Aorta (tissue), 5 donors: Measurements from ENCODE around the gene RETREG1. TPM values are rescaled to one million over a fixed set of nuclear protein-coding genes. Genes with fewer than 3 reads are reported as not detected.

Experiments
- ATAC-seq: fragments of 200-7000 bp; cut with Tn5 transposase; one replicate; pipeline ENCODE4 v1.9.1; 2022; ENCODE audit warnings: moderate library complexity; ENCODE audit not compliant: low FRiP score
- DNase-seq, 2 donors: peaks; one replicate each; pipeline ENCODE4 v3.0.0-alpha.2; 2020
- H3K27ac ChIP-seq, 2 donors: one replicate each; pipeline ENCODE4 v1.5.1; 2013; ENCODE audit warnings: low read length in 2 of 2, mild to moderate bottlenecking in 2 of 2, moderate library complexity in 2 of 2, control low read depth in 1 of 2, inconsistent platforms in 1 of 2, low read depth in 1 of 2
- H3K27me3 ChIP-seq, 2 donors: one replicate each; pipeline ENCODE4 v1.6.1; 2013; ENCODE audit warnings: control low read depth in 1 of 2, low read length in 1 of 2, mild to moderate bottlenecking in 1 of 2, moderate library complexity in 1 of 2; ENCODE audit not compliant: insufficient read depth in 2 of 2, control insufficient read depth in 1 of 2
- H3K36me3 ChIP-seq, 2 donors: one replicate each; pipeline ENCODE4 v1.6.1; 2013; ENCODE audit warnings: control low read depth in 1 of 2, low read length in 1 of 2, mild to moderate bottlenecking in 1 of 2; ENCODE audit not compliant: insufficient read depth in 2 of 2, control insufficient read depth in 1 of 2
- H3K4me1 ChIP-seq, 2 donors: one replicate each; pipeline ENCODE4 v1.6.1; 2013; ENCODE audit warnings: low read length in 2 of 2, control low read depth in 1 of 2, mild to moderate bottlenecking in 1 of 2, moderate library complexity in 1 of 2; ENCODE audit not compliant: insufficient read depth in 2 of 2, control insufficient read depth in 1 of 2
- H3K4me3 ChIP-seq, 2 donors: one replicate each; pipeline ENCODE4 v1.5.1; 2013; ENCODE audit warnings: low read length in 2 of 2, control low read depth in 1 of 2, mild to moderate bottlenecking in 1 of 2
- H3K9me3 ChIP-seq: one replicate; pipeline ENCODE4 v1.6.1; 2013; ENCODE audit warnings: mild to moderate bottlenecking, low read length; ENCODE audit not compliant: control insufficient read depth
- WGBS, 2 donors: extraction: QIAGEN DNeasy Blood & Tissue Kit; methylation state at CpG; one replicate each; pipeline ENCODE4 v1.1.7; 2013; 5-methylcytosine and 5-hydroxymethylcytosine counted together
- intact Hi-C, 2 donors: fragments of 100-400 bp; cut with DNase I; formaldehyde crosslinking; loops; one replicate each; pipeline versions ENCODE4 v1.14.2 to v1.15.0; 2022
- polyA plus RNA-seq, 2 donors: library from polyadenylated mRNA; stranded (reverse); fragments of 200-250 nt; gene quantifications; one replicate each; pipeline ENCODE4 v1.2.3, GENCODE V29; 2013
- total RNA-seq, 2 donors: library from RNA; stranded (reverse); fragmentation: NEBNext Ultra II Directional; extraction: Animal tissue kit (Norgen Biotek cat#: 25700); gene quantifications; one replicate each; pipeline ENCODE4 v1.2.1, GENCODE V29; 2021
- donor health status: healthy with polysubstance abuse.
- donor health status: Bipolar disorder and iron deficiency.
- donor health status: DM: no; HTN: no; CAD: no.
- donor health status: DM: no; HTN: no; CAD: no.
- donor health status: DM: yes; HTN: yes; CAD: no.

RETREG1 gene
- total and polyA plus RNA-seq, 4 donors = 0.56 to 9.7 (median 4.1) TPM

GRCh38 chr5:16538006-16538405, 78.8 kb downstream of the RETREG1 start:
- intact Hi-C loops = no loop called here
- no peaks in the 10 kb centered on the region for H3K4me1 ChIP-seq
- H3K36me3 ChIP-seq = no peaks in the 10 kb centered on the region
- H3K4me3 ChIP-seq = no peak overlapping the region
- ATAC-seq (no peak), DNase-seq (no peak)
- no peaks in the 10 kb centered on the region for H3K27me3 ChIP-seq
- H3K9me3 ChIP-seq = no peaks in the 10 kb centered on the region
- 84 to 92% methylated on average over 8 of the region's 8 CpGs for WGBS, 2 donors
- H3K27ac ChIP-seq = no peak overlapping the region

- Histone ChIP-seq H3K27ac (no peak overlapping the region), H3K4me1 (no peaks in the 10 kb centered on the region)
Measured at GRCh38 chr5:16536818-16537217, 80.0 kb downstream of the RETREG1 start.

DNA sequence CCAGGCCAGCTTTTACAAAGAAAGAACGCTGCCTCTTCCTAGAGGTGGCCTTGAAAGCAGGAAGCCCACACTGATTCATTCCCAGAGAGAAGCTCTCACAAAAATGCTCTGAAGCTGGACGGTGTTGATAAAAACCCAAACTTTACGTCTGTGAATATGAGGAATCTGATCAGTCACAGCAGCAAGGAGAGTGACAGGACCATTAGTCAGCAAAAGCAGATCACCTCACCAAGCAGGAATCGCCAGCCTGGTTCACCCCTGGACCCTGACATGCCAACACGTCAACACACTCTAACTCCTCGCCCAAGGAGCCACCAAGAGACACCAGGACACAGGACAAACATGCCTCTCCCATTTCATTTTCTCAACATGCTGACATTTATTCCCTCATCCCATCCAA, 80.6 kb downstream of the RETREG1 start:
- DNase-seq = no peak
- 67 to 75% methylated on average over 6 of the region's 6 CpGs for WGBS, 2 donors
- no peaks in the 10 kb centered on the region for H3K9me3 ChIP-seq
- H3K27ac ChIP-seq = no peak overlapping the region
- ATAC-seq = no peak
- no peaks in the 10 kb centered on the region for H3K36me3 ChIP-seq
- no peaks in the 10 kb centered on the region for H3K27me3 ChIP-seq
- intact Hi-C loops = no loop called here
- H3K4me1 ChIP-seq = no peaks in the 10 kb centered on the region
- H3K4me3 ChIP-seq = no peak overlapping the region

More at GRCh38 chr5:16536818-16537217, 80.0 kb downstream of the RETREG1 start:
- Histone ChIP-seq H3K4me3 (no peak overlapping the region), H3K9me3 (no peaks in the 10 kb centered on the region), H3K36me3 (no peaks in the 10 kb centered on the region), H3K27me3 (no peaks in the 10 kb centered on the region)
- ATAC-seq = no peak
- no peak for DNase-seq
- intact Hi-C loops = no loop called here
- 92 to 93% methylated on average over 4 of the region's 4 CpGs for WGBS, 2 donors

DNA sequence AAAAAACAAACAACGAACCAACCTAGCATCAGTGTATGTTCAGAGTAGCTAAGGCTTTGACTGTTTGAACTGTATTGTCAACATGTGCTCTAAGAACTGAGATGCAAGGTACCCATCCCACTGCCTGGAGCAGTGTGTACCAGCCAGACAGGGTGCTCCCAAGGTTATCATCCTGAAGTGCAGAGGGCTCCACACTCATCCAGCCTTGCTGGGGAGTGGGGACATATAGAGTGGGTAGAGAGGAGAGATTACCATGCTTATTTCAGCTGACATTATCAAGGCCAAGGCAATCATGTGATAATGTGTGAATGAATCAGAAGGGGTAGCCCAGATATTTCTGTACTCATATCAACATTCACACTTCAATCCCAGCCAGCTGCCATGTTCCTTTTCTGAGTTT, 82.5 kb downstream of the RETREG1 start:
- Histone ChIP-seq H3K9me3 (no peaks in the 10 kb centered on the region), H3K4me1 (no peaks in the 10 kb centered on the region), H3K36me3 (no peaks in the 10 kb centered on the region), H3K4me3 (no peak overlapping the region), H3K27ac (no peak overlapping the region), H3K27me3 (no peaks in the 10 kb centered on the region)
- DNase-seq (no peak), ATAC-seq (no peak)
- intact Hi-C loops = no loop called here
- 92% methylated on average over 1 of the region's 1 CpG for WGBS, 2 donors

GRCh38 chr5:16531063-16531648, 85.6 kb downstream of the RETREG1 start:
- DNase-seq (no peak), ATAC-seq (no peak)
- no peaks in the 10 kb centered on the region for H3K36me3 ChIP-seq
- H3K4me1 ChIP-seq = no peaks in the 10 kb centered on the region
- no peaks in the 10 kb centered on the region for H3K27me3 ChIP-seq
- no peak overlapping the region for H3K4me3 ChIP-seq
- H3K27ac ChIP-seq = no peak overlapping the region
- no peaks in the 10 kb centered on the region for H3K9me3 ChIP-seq
- intact Hi-C loops = no loop called here
- WGBS, 2 donors = 52 to 54% methylated on average over 4 of the region's 4 CpGs

- DNase-seq = no peak
- intact Hi-C loops = no loop called here
- H3K4me3 ChIP-seq = no peak overlapping the region
- H3K9me3 ChIP-seq = no peaks in the 10 kb centered on the region
- H3K27ac ChIP-seq = no peak overlapping the region
- ATAC-seq = no peak
- 73% methylated on average over 7 of the region's 7 CpGs for WGBS, 2 donors
- H3K27me3 ChIP-seq = no peaks in the 10 kb centered on the region
- H3K4me1 ChIP-seq = no peaks in the 10 kb centered on the region
- H3K36me3 ChIP-seq = no peaks in the 10 kb centered on the region
Measured at GRCh38 chr5:16529306-16529705, 87.5 kb downstream of the RETREG1 start.

DNA sequence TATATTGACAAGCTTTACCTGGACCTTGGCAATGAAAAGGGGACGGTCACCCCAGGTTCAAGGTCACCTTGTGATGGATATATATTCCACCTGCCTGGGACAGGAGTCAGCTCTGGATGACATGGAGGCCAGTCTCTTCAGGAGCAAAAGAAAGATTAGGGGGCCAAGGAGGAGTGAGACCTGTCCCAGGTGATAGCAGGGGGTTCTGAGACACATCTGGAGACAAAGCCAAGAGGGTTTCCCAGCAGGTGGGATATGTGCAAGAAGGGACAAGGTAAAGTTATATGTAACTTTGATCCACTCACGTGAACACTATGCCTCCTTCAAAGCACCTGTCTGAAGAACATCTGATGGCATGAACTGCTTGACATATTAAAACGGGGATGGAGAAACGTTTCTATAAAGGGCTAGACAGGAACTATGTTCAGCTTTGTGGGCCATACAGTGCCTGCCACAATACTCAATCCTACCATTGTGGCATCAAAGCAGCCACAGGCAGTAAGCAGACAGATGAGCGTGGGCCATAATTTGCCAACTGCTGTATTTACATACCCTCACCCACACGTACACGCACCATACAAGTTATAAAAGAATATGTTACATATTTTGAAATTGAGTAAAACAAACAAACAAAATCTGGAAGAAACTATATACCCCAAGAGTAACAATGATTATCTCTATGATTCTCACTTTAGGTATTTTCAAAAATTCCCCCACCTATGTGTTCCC, 88.3 kb downstream of the RETREG1 start:
- Histone ChIP-seq H3K27ac (no peak overlapping the region), H3K4me3 (no peak overlapping the region), H3K27me3 (no peaks in the 10 kb centered on the region), H3K36me3 (no peaks in the 10 kb centered on the region), H3K9me3 (no peaks in the 10 kb centered on the region), H3K4me1 (no peaks in the 10 kb centered on the region)
- intact Hi-C loops = no loop called here
- 84 to 87% methylated on average over 7 of the region's 7 CpGs for WGBS, 2 donors
- no peak for DNase-seq
- no peak for ATAC-seq

DNA sequence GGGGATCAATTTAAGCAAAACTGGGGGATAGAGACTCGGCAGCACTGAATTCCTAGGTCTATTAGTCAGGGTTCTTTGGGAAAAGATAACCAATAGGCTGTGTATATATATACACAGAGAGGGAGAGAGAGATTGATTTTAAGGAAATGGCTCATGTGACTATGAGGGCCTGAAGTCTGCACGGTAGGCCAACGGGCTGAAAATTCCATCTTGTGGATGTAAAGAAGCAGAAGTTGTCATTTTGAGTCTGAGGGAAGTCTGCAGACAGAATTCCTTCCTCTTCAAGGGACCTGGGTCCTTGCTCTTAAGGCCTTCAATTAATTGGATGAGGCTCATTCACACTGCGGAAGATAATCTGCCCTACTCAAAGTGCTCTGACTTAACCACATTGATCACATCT, 91.1 kb downstream of the RETREG1 start:
- 89 to 97% methylated on average over 4 of the region's 4 CpGs for WGBS, 2 donors

GRCh38 chr5:16524286-16524685, 92.5 kb downstream of the RETREG1 start:
- no peak for ATAC-seq
- WGBS, 2 donors = 11 to 13% methylated on average over 5 of the region's 5 CpGs
- Histone ChIP-seq H3K9me3 (no peaks in the 10 kb centered on the region), H3K4me3 (no peak overlapping the region), H3K4me1 (no peaks in the 10 kb centered on the region), H3K27me3 (no peaks in the 10 kb centered on the region), H3K27ac (no peak overlapping the region), H3K36me3 (no peaks in the 10 kb centered on the region)
- intact Hi-C loops = no loop called here
- DNase-seq = no peak

More for the DNA sequence above, 91.1 kb downstream of the RETREG1 start:
- no peaks in the 10 kb centered on the region for H3K27me3 ChIP-seq
- DNase-seq (no peak), ATAC-seq (no peak)
- no peaks in the 10 kb centered on the region for H3K4me1 ChIP-seq
- no peak overlapping the region for H3K4me3 ChIP-seq
- H3K27ac ChIP-seq = no peak overlapping the region
- H3K9me3 ChIP-seq = no peaks in the 10 kb centered on the region
- intact Hi-C loops = no loop called here
- H3K36me3 ChIP-seq = no peaks in the 10 kb centered on the region
